ENCODE measurements around the gene STX12.
"Not testable (repeated sequence)": the region's sequence is repeated elsewhere in the genome, so short reads cannot be mapped to it uniquely, and the experiment has no call there.

The STX12 gene

GRCh38 chr1:27831568-27832410 is 58.8 kb downstream of the STX12 start:
- DNase-seq: no peak

- no peak for DNase-seq
Measured at GRCh38 chr1:27832762-27833161, 59.7 kb downstream of the STX12 start.

GRCh38 chr1:27833470-27833869 is 60.5 kb downstream of the STX12 start:
- DNase-seq: no peak

GRCh38 chr1:27835046-27835445 is 62.0 kb downstream of the STX12 start:
- no peak for DNase-seq

- DNase-seq: no peak
Measured at GRCh38 chr1:27835501-27835900, 62.5 kb downstream of the STX12 start.

- no peak for DNase-seq
Measured at GRCh38 chr1:27849951-27850350, 76.9 kb downstream of the STX12 start.

- DNase-seq: no peak
Measured at GRCh38 chr1:27855085-27855484, 82.1 kb downstream of the STX12 start.

- DNase-seq: no peak
Measured at GRCh38 chr1:27856561-27857343, 83.7 kb downstream of the STX12 start.

GRCh38 chr1:27857552-27857951 is 84.5 kb downstream of the STX12 start:
- not testable (repeated sequence) for DNase-seq

- peak; percentile 89 for DNase-seq
Measured at GRCh38 chr1:27858072-27858948, 85.3 kb downstream of the STX12 start.

GRCh38 chr1:27858949-27859576 is 86.0 kb downstream of the STX12 start:
- DNase-seq: no peak

- no peak for DNase-seq
Measured at GRCh38 chr1:27861436-27861835, 88.4 kb downstream of the STX12 start.

GRCh38 chr1:27862004-27862403 is 89.0 kb downstream of the STX12 start:
- no peak for DNase-seq

- no peak for DNase-seq
Measured at GRCh38 chr1:27862671-27863537, 89.9 kb downstream of the STX12 start.

GRCh38 chr1:27863538-27863915 is 90.5 kb downstream of the STX12 start:
- no peak for DNase-seq

GRCh38 chr1:27864264-27864895 is 91.4 kb downstream of the STX12 start:
- DNase-seq: no peak

GRCh38 chr1:27865821-27866220 is 92.8 kb downstream of the STX12 start:
- no peak for DNase-seq

GRCh38 chr1:27868556-27868931 is 95.5 kb downstream of the STX12 start:
- DNase-seq: no peak

GRCh38 chr1:27868932-27869718 is 96.1 kb downstream of the STX12 start:
- no peak for DNase-seq

- DNase-seq: no peak
Measured at GRCh38 chr1:27869719-27870085, 96.7 kb downstream of the STX12 start.
